ENCODE data around the gene ABCA7. TPM values are rescaled to one million over a fixed set of nuclear protein-coding genes. Genes with fewer than 3 reads are reported as not detected.
A peak's percentile ranks its signal among the peaks of the same experiment; 100 is the strongest.

The ABCA7 gene
- total and polyA plus RNA-seq, 2 of the 13 experiments (the other 11 are each of a cell fraction or from before 2014, with no cell fraction given) = 4.4 to 32.4 TPM

DNA sequence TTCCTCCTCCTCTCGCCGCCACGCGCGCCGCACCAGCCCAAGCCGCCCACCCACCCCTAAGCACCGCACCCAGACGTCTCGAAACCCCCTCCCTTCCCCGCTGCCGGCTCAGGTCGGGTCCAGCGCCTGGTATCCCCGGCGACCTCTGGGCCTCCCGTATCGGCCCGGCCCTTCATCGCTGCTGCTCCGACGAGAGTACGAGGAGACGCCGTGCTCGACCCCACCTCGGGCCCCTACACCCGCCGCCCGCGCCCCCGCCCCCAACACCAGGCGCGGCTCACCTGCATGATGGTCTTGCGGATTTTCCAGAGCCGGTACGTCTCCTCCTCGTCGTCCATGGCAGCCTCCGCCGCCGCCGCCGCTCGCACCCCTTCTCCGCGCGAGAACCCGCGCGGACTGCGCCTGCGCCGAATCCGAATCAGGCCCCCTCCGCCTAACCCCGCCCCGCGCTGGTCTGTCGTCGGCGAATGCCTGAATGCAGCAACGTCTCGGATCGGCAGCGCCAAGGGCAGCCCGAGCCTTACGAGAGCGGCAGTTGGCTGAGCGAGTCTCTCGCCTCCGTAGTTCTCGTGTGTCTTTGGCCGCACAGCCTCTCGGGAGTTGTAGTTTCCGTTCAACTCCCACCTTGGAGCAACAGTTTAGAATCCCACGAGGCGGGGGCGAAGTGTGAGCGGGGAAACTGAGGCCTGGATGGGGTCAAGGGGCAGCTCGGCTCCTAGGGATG lies 55.2 kb downstream of the ABCA7 start, which contains the start of gene POLR2E (continued):
- TF ChIP-seq, protein P1, sequence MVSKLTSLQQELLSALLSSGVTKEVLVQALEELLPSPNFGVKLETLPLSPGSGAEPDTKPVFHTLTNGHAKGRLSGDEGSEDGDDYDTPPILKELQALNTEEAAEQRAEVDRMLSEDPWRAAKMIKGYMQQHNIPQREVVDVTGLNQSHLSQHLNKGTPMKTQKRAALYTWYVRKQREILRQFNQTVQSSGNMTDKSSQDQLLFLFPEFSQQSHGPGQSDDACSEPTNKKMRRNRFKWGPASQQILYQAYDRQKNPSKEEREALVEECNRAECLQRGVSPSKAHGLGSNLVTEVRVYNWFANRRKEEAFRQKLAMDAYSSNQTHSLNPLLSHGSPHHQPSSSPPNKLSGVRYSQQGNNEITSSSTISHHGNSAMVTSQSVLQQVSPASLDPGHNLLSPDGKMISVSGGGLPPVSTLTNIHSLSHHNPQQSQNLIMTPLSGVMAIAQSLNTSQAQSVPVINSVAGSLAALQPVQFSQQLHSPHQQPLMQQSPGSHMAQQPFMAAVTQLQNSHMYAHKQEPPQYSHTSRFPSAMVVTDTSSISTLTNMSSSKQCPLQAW (CRISPR knock-in tag; IDR thresholded peaks at IDR 0.05) = 0 out of 2 replicates have a peak, but pooled peaks have one; percentile 13
- TF ChIP-seq ZNF703 (CRISPR knock-in tag; IDR thresholded peaks at IDR 0.05; ENCODE audit: borderline replicate concordance) = no peak
- TF ChIP-seq, protein P2, sequence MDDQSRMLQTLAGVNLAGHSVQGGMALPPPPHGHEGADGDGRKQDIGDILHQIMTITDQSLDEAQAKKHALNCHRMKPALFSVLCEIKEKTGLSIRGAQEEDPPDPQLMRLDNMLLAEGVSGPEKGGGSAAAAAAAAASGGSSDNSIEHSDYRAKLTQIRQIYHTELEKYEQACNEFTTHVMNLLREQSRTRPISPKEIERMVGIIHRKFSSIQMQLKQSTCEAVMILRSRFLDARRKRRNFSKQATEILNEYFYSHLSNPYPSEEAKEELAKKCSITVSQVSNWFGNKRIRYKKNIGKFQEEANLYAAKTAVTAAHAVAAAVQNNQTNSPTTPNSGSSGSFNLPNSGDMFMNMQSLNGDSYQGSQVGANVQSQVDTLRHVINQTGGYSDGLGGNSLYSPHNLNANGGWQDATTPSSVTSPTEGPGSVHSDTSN (CRISPR knock-in tag; IDR thresholded peaks at IDR 0.05; ENCODE audit: borderline replicate concordance) = no peak
- no peak for TF ChIP-seq FOSL1 (CRISPR knock-in tag; IDR thresholded peaks at IDR 0.05; ENCODE audit: borderline replicate concordance)
- no peak for TF ChIP-seq PLRG1 (conservative IDR thresholded peaks at IDR 0.05)
- TF ChIP-seq, protein P3, sequence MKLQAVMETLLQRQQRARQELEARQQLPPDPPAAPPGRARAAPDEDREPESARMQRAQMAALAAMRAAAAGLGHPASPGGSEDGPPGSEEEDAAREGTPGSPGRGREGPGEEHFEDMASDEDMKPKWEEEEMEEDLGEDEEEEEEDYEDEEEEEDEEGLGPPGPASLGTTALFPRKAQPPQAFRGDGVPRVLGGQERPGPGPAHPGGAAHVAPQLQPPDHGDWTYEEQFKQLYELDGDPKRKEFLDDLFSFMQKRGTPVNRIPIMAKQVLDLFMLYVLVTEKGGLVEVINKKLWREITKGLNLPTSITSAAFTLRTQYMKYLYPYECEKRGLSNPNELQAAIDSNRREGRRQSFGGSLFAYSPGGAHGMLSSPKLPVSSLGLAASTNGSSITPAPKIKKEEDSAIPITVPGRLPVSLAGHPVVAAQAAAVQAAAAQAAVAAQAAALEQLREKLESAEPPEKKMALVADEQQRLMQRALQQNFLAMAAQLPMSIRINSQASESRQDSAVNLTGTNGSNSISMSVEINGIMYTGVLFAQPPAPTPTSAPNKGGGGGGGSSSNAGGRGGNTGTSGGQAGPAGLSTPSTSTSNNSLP (IDR thresholded peaks at IDR 0.05; ENCODE audit: low read depth, low read length) = 0 out of 2 replicates have a peak, but pooled peaks have one; percentile 36
- TF ChIP-seq YY1 (IDR thresholded peaks at IDR 0.05; ENCODE audit: insufficient read depth, insufficient replicate concordance, low read depth, low read length) = peak; percentile 76
- TF ChIP-seq CREB1 (IDR thresholded peaks at IDR 0.05) = peak; percentile 69
- TF ChIP-seq CREB1 (CRISPR knock-in tag; IDR thresholded peaks at IDR 0.05) = no peak; the same call in 1 of the 2 replicates
- TF ChIP-seq, protein P4, sequence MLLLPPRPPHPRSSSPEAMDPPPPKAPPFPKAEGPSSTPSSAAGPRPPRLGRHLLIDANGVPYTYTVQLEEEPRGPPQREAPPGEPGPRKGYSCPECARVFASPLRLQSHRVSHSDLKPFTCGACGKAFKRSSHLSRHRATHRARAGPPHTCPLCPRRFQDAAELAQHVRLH (CRISPR knock-in tag; IDR thresholded peaks at IDR 0.05; ENCODE audit: borderline replicate concordance, low read depth) = peak; percentile 59; the same call in 1 of the 2 replicates
- peak; percentile 73; the same call in 1 of the 2 replicates for TF ChIP-seq MYC (CRISPR knock-in tag; IDR thresholded peaks at IDR 0.05; ENCODE audit: borderline replicate concordance)
- no peak for TF ChIP-seq CHCHD3 (CRISPR knock-in tag; IDR thresholded peaks at IDR 0.05)
- peak; percentile 97 for TF ChIP-seq ARNT2 (CRISPR knock-in tag; IDR thresholded peaks at IDR 0.05; ENCODE audit: low read depth)
- no peak for TF ChIP-seq KDM4B (CRISPR knock-in tag; IDR thresholded peaks at IDR 0.05)
- TF ChIP-seq ZNF672 (CRISPR knock-in tag; IDR thresholded peaks at IDR 0.05) = no peak
- TF ChIP-seq, protein P5, sequence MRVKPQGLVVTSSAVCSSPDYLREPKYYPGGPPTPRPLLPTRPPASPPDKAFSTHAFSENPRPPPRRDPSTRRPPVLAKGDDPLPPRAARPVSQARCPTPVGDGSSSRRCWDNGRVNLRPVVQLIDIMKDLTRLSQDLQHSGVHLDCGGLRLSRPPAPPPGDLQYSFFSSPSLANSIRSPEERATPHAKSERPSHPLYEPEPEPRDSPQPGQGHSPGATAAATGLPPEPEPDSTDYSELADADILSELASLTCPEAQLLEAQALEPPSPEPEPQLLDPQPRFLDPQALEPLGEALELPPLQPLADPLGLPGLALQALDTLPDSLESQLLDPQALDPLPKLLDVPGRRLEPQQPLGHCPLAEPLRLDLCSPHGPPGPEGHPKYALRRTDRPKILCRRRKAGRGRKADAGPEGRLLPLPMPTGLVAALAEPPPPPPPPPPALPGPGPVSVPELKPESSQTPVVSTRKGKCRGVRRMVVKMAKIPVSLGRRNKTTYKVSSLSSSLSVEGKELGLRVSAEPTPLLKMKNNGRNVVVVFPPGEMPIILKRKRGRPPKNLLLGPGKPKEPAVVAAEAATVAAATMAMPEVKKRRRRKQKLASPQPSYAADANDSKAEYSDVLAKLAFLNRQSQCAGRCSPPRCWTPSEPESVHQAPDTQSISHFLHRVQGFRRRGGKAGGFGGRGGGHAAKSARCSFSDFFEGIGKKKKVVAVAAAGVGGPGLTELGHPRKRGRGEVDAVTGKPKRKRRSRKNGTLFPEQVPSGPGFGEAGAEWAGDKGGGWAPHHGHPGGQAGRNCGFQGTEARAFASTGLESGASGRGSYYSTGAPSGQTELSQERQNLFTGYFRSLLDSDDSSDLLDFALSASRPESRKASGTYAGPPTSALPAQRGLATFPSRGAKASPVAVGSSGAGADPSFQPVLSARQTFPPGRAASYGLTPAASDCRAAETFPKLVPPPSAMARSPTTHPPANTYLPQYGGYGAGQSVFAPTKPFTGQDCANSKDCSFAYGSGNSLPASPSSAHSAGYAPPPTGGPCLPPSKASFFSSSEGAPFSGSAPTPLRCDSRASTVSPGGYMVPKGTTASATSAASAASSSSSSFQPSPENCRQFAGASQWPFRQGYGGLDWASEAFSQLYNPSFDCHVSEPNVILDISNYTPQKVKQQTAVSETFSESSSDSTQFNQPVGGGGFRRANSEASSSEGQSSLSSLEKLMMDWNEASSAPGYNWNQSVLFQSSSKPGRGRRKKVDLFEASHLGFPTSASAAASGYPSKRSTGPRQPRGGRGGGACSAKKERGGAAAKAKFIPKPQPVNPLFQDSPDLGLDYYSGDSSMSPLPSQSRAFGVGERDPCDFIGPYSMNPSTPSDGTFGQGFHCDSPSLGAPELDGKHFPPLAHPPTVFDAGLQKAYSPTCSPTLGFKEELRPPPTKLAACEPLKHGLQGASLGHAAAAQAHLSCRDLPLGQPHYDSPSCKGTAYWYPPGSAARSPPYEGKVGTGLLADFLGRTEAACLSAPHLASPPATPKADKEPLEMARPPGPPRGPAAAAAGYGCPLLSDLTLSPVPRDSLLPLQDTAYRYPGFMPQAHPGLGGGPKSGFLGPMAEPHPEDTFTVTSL (CRISPR knock-in tag; IDR thresholded peaks at IDR 0.05; ENCODE audit: borderline replicate concordance) = no peak
- TF ChIP-seq ZNF746 (CRISPR knock-in tag; IDR thresholded peaks at IDR 0.05) = no peak
- TF ChIP-seq DPF2 (CRISPR knock-in tag; IDR thresholded peaks at IDR 0.05; ENCODE audit: borderline replicate concordance, low read depth) = no peak
- TF ChIP-seq ZNF501 (CRISPR knock-in tag; IDR thresholded peaks at IDR 0.05) = no peak; the same call in 1 of the 2 replicates

Measured in HepG2 (cell line).